OCI-LY7 (cell line): ENCODE data around the gene TRIO.

Experiments used
- CTCF ChIP-seq: fragments of 200-600 bp; sonication (generic); conservative IDR thresholded peaks from 2 replicates; pipeline ENCODE4 v1.5.1; 2014; ENCODE audit warnings: mild to moderate bottlenecking, antibody characterized with exemption, low read length, moderate library complexity, mixed read lengths
- EZH2phosphoT487 ChIP-seq: fragments of 200-600 bp; sonication (generic); IDR thresholded peaks from 2 replicates; pipeline ENCODE4 v1.6.1; 2018; ENCODE audit warnings: low read depth, borderline replicate concordance, mild to moderate bottlenecking, mixed run types, antibody characterized with exemption, low read length, moderate library complexity, mixed read lengths

GRCh38 chr5:14402424-14402823, 259.3 kb downstream of the TRIO start:
- TF ChIP-seq CTCF (no peak), EZH2phosphoT487 (no peak)
